Karpas-422 (cell line): ENCODE results near the gene OSMR. TPM values are rescaled to one million over a fixed set of nuclear protein-coding genes. Genes with fewer than 3 reads are reported as not detected.

Experiments used
- DNase-seq: peaks from one replicate; pipeline ENCODE4 v3.0.0-alpha.2; 2015
- H2AFZ ChIP-seq: fragments of 200-600 bp; sonication (generic); 2 replicates; pipeline ENCODE4 v1.6.1; 2014; ENCODE audit warnings: antibody characterized with exemption, low read length, mixed read lengths
- H3K27ac ChIP-seq: fragments of 200-600 bp; sonication (generic); 2 replicates; pipeline ENCODE4 v1.5.1; 2014; ENCODE audit warnings: mild to moderate bottlenecking, low read length, moderate library complexity
- H3K27me3 ChIP-seq: fragments of 200-600 bp; sonication (generic); 2 replicates; pipeline ENCODE4 v1.6.1; 2014; ENCODE audit warnings: low read length, mixed read lengths
- H3K36me3 ChIP-seq: fragments of 200-600 bp; sonication (generic); 2 replicates; pipeline ENCODE4 v1.6.1; 2014; ENCODE audit warnings: low read length, mixed read lengths; ENCODE audit not compliant: insufficient read depth
- H3K4me1 ChIP-seq: fragments of 200-600 bp; sonication (generic); 2 replicates; pipeline ENCODE4 v1.6.1; 2014; ENCODE audit warnings: mild to moderate bottlenecking, low read length, mixed read lengths
- H3K4me2 ChIP-seq: fragments of 200-600 bp; sonication (generic); 2 replicates; pipeline ENCODE4 v1.6.1; 2014; ENCODE audit warnings: low read length, low read depth, mild to moderate bottlenecking; ENCODE audit not compliant: poor library complexity, severe bottlenecking
- H3K4me3 ChIP-seq: fragments of 200-600 bp; sonication (generic); 2 replicates; pipeline ENCODE4 v1.5.1; 2014; ENCODE audit warnings: mild to moderate bottlenecking, antibody characterized with exemption, low read length, mixed read lengths
- H3K79me2 ChIP-seq: fragments of 200-600 bp; sonication (generic); 2 replicates; pipeline ENCODE4 v1.6.1; 2014; ENCODE audit warnings: mild to moderate bottlenecking, low read length, mixed read lengths
- H3K9ac ChIP-seq: fragments of 200-600 bp; sonication (generic); 2 replicates; pipeline ENCODE4 v1.6.0; 2014; ENCODE audit warnings: low read length
- H3K9me2 ChIP-seq: fragments of 200-600 bp; sonication (generic), shearing (Covaris generic); replicated peaks from 2 replicates; pipeline ENCODE4 v1.6.0; 2014; ENCODE audit warnings: mild to moderate bottlenecking, low read length, moderate library complexity; ENCODE audit not compliant: insufficient read depth
- H3K9me3 ChIP-seq: fragments of 300-700, 200-600 bp; sonication (generic); 2 replicates; pipeline ENCODE4 v1.6.1; 2014; ENCODE audit warnings: low read length, mixed read lengths
- H4K20me1 ChIP-seq: fragments of 200-600 bp; sonication (generic); 2 replicates; pipeline ENCODE4 v1.6.1; 2014; ENCODE audit warnings: mild to moderate bottlenecking, antibody characterized with exemption, low read length, low read depth; ENCODE audit not compliant: insufficient read depth
- total RNA-seq: library from RNA; depleted of rRNA; stranded (reverse); fragments of >200 nt; shearing (Covaris generic); gene quantifications from 2 replicates; pipeline ENCODE4 v1.2.3, GENCODE V29; 2014; ENCODE audit warnings: low replicate concordance

The OSMR gene
- total RNA-seq, 1 experiment from 2014 or later = 0.52 TPM

GRCh38 chr5:38871058-38871605 is 25.3 kb downstream of the OSMR start:
- Histone ChIP-seq H3K4me1 (no peaks in the 10 kb centered on the region), H3K4me2 (no peak overlapping the region), H3K4me3 (no peak overlapping the region), H3K36me3 (no peaks in the 10 kb centered on the region), H3K9ac (no peak overlapping the region), H3K27me3 (0 out of 2 replicates have a peak, but pooled peaks cover 3% of the 10 kb centered on the region), H4K20me1 (no peaks in the 10 kb centered on the region), H3K9me3 (no peaks in the 10 kb centered on the region), H2AFZ (no peak overlapping the region), H3K79me2 (no peaks in the 10 kb centered on the region), H3K27ac (no peak overlapping the region), H3K9me2 (no peaks in the 10 kb centered on the region)
- DNase-seq = no peak

- no peak for DNase-seq
- H4K20me1 ChIP-seq = no peaks in the 10 kb centered on the region
- 0 out of 2 replicates have a peak, but pooled peaks cover 3% of the 10 kb centered on the region for H3K27me3 ChIP-seq
- H3K79me2 ChIP-seq = no peaks in the 10 kb centered on the region
- no peaks in the 10 kb centered on the region for H3K36me3 ChIP-seq
- H2AFZ ChIP-seq = no peak overlapping the region
- no peak overlapping the region for H3K4me3 ChIP-seq
- H3K4me1 ChIP-seq = no peaks in the 10 kb centered on the region
- no peaks in the 10 kb centered on the region for H3K9me3 ChIP-seq
- H3K27ac ChIP-seq = no peak overlapping the region
- no peak overlapping the region for H3K9ac ChIP-seq
- H3K9me2 ChIP-seq = no peaks in the 10 kb centered on the region
- H3K4me2 ChIP-seq = no peak overlapping the region
These were observed 26.2 kb downstream of the OSMR start for GRCh38 chr5:38871790-38872551.

- 0 out of 2 replicates have a peak, but pooled peaks cover 3% of the 10 kb centered on the region for H3K27me3 ChIP-seq
- no peaks in the 10 kb centered on the region for H3K36me3 ChIP-seq
- no peak overlapping the region for H3K27ac ChIP-seq
- H3K4me1 ChIP-seq = no peaks in the 10 kb centered on the region
- H2AFZ ChIP-seq = no peak overlapping the region
- H4K20me1 ChIP-seq = no peaks in the 10 kb centered on the region
- no peaks in the 10 kb centered on the region for H3K9me2 ChIP-seq
- H3K9me3 ChIP-seq = no peaks in the 10 kb centered on the region
- no peak overlapping the region for H3K9ac ChIP-seq
- no peak overlapping the region for H3K4me3 ChIP-seq
- H3K79me2 ChIP-seq = no peaks in the 10 kb centered on the region
- DNase-seq = no peak
- H3K4me2 ChIP-seq = no peak overlapping the region
These were observed 27.0 kb downstream of the OSMR start for GRCh38 chr5:38872826-38873225.

- H3K4me3 ChIP-seq = no peak overlapping the region
- no peaks in the 10 kb centered on the region for H3K79me2 ChIP-seq
- H2AFZ ChIP-seq = no peak overlapping the region
- H3K27ac ChIP-seq = no peak overlapping the region
- H3K9me2 ChIP-seq = no peaks in the 10 kb centered on the region
- 0 out of 2 replicates have a peak, but pooled peaks cover 3% of the 10 kb centered on the region for H3K27me3 ChIP-seq
- DNase-seq = no peak
- no peak overlapping the region for H3K9ac ChIP-seq
- H3K4me2 ChIP-seq = no peak overlapping the region
- no peaks in the 10 kb centered on the region for H3K36me3 ChIP-seq
- no peaks in the 10 kb centered on the region for H3K9me3 ChIP-seq
- H4K20me1 ChIP-seq = no peaks in the 10 kb centered on the region
- H3K4me1 ChIP-seq = peaks cover 4% of the 10 kb centered on the region; the same call in 1 of the 2 replicates
These were observed 29.2 kb downstream of the OSMR start for GRCh38 chr5:38874948-38875456.

GRCh38 chr5:38878391-38879077 is 32.7 kb downstream of the OSMR start:
- Histone ChIP-seq H3K9me3 (no peaks in the 10 kb centered on the region), H3K27ac (no peak overlapping the region), H3K9me2 (no peaks in the 10 kb centered on the region), H3K9ac (no peak overlapping the region), H3K79me2 (no peaks in the 10 kb centered on the region), H3K27me3 (0 out of 2 replicates have a peak, but pooled peaks cover 3% of the 10 kb centered on the region), H3K4me3 (no peak overlapping the region), H4K20me1 (no peaks in the 10 kb centered on the region), H3K4me1 (peaks cover 4% of the 10 kb centered on the region; the same call in 1 of the 2 replicates), H2AFZ (no peak overlapping the region), H3K4me2 (no peak overlapping the region), H3K36me3 (no peaks in the 10 kb centered on the region)
- no peak for DNase-seq

- 0 out of 2 replicates have a peak, but pooled peaks cover 3% of the 10 kb centered on the region for H3K27me3 ChIP-seq
- H3K36me3 ChIP-seq = no peaks in the 10 kb centered on the region
- H3K4me2 ChIP-seq = no peak overlapping the region
- peaks cover 4% of the 10 kb centered on the region; the same call in 1 of the 2 replicates for H3K4me1 ChIP-seq
- no peaks in the 10 kb centered on the region for H3K79me2 ChIP-seq
- H3K9me2 ChIP-seq = no peaks in the 10 kb centered on the region
- H4K20me1 ChIP-seq = no peaks in the 10 kb centered on the region
- no peak overlapping the region for H2AFZ ChIP-seq
- no peak overlapping the region for H3K4me3 ChIP-seq
- no peak for DNase-seq
- H3K9ac ChIP-seq = no peak overlapping the region
- no peaks in the 10 kb centered on the region for H3K9me3 ChIP-seq
- no peak overlapping the region for H3K27ac ChIP-seq
These were observed 33.3 kb downstream of the OSMR start for GRCh38 chr5:38879078-38879460.

GRCh38 chr5:38883842-38884241 is 38.0 kb downstream of the OSMR start:
- H3K27ac ChIP-seq = no peak overlapping the region
- H3K36me3 ChIP-seq = no peaks in the 10 kb centered on the region
- H3K9me2 ChIP-seq = no peaks in the 10 kb centered on the region
- H3K9ac ChIP-seq = no peak overlapping the region
- no peak for DNase-seq
- peaks cover 9% of the 10 kb centered on the region; the same call in 1 of the 2 replicates for H3K4me1 ChIP-seq
- no peaks in the 10 kb centered on the region for H3K79me2 ChIP-seq
- H3K4me2 ChIP-seq = no peak overlapping the region
- H3K4me3 ChIP-seq = no peak overlapping the region
- no peaks in the 10 kb centered on the region for H4K20me1 ChIP-seq
- no peaks in the 10 kb centered on the region for H3K9me3 ChIP-seq
- no peaks in the 10 kb centered on the region for H3K27me3 ChIP-seq
- no peak overlapping the region for H2AFZ ChIP-seq

- Histone ChIP-seq H3K79me2 (no peaks in the 10 kb centered on the region), H3K27me3 (no peaks in the 10 kb centered on the region), H2AFZ (no peak overlapping the region), H3K4me1 (peaks cover 4% of the 10 kb centered on the region; the same call in 1 of the 2 replicates), H3K27ac (no peak overlapping the region), H3K9me2 (no peaks in the 10 kb centered on the region), H3K4me3 (no peak overlapping the region), H3K4me2 (no peak overlapping the region), H3K36me3 (no peaks in the 10 kb centered on the region), H3K9me3 (no peaks in the 10 kb centered on the region), H3K9ac (no peak overlapping the region), H4K20me1 (no peaks in the 10 kb centered on the region)
- DNase-seq = no peak
These were observed 39.4 kb downstream of the OSMR start for GRCh38 chr5:38885208-38885607.
